Trophoblast cell (in vitro differentiated cells and primary cell): ENCODE results near the gene ACIN1.
"Not testable (repeated sequence)": the region's sequence is repeated elsewhere in the genome, so short reads cannot be mapped to it uniquely, and the experiment has no call there.

Experiments
- DNase-seq, 2 donors: peaks; one replicate each; pipeline ENCODE4 v3.0.0-alpha.2; 2016
- H2AFZ ChIP-seq: 2 replicates; pipeline ENCODE4 v1.6.1; 2013; ENCODE audit warnings: low read length, moderate library complexity, mild to moderate bottlenecking; ENCODE audit not compliant: insufficient read depth, poor library complexity
- H2AK5ac ChIP-seq: 2 replicates; pipeline ENCODE4 v1.6.1; 2013; ENCODE audit warnings: mild to moderate bottlenecking, low read length
- H2BK120ac ChIP-seq: 2 replicates; pipeline ENCODE4 v1.6.1; 2013; ENCODE audit warnings: low read length, mild to moderate bottlenecking, moderate library complexity; ENCODE audit not compliant: insufficient read depth, poor library complexity
- H2BK12ac ChIP-seq: 2 replicates; pipeline ENCODE4 v1.6.1; 2013; ENCODE audit warnings: mild to moderate bottlenecking, low read length, moderate library complexity
- H2BK5ac ChIP-seq: 2 replicates; pipeline ENCODE4 v1.6.1; 2013; ENCODE audit warnings: low read length, low read depth, moderate library complexity, mild to moderate bottlenecking; ENCODE audit not compliant: poor library complexity
- H3K14ac ChIP-seq: 2 replicates; pipeline ENCODE4 v1.6.1; 2013; ENCODE audit warnings: mild to moderate bottlenecking, low read length
- H3K18ac ChIP-seq: 2 replicates; pipeline ENCODE4 v1.6.1; 2013; ENCODE audit warnings: mild to moderate bottlenecking, low read length
- H3K23ac ChIP-seq: 2 replicates; pipeline ENCODE4 v1.6.1; 2013; ENCODE audit warnings: low read length
- H3K27ac ChIP-seq: 2 replicates; pipeline ENCODE4 v1.5.1; 2013; ENCODE audit warnings: low read depth, mild to moderate bottlenecking, inconsistent platforms, low read length, moderate library complexity
- H3K27me3 ChIP-seq: 2 replicates; pipeline ENCODE4 v1.6.1; 2013; ENCODE audit warnings: inconsistent platforms, mild to moderate bottlenecking, low read length, moderate library complexity; ENCODE audit not compliant: insufficient read depth
- H3K36me3 ChIP-seq, 2 experiments: 1 replicate in 1 of 2; 2 replicates in 1 of 2; pipeline ENCODE4 v1.6.1; 2013; ENCODE audit warnings: low read length in 2 of 2, mild to moderate bottlenecking in 2 of 2, moderate library complexity in 1 of 2; ENCODE audit not compliant: insufficient read depth in 2 of 2, control insufficient read depth in 1 of 2
- H3K4ac ChIP-seq: 2 replicates; pipeline ENCODE4 v1.6.1; 2013; ENCODE audit warnings: low read depth, mild to moderate bottlenecking, low read length, moderate library complexity
- H3K4me1 ChIP-seq, 2 experiments: 1 replicate in 1 of 2; 2 replicates in 1 of 2; pipeline ENCODE4 v1.6.1; 2013; ENCODE audit warnings: low read length in 2 of 2, mild to moderate bottlenecking in 2 of 2, moderate library complexity in 1 of 2; ENCODE audit not compliant: insufficient read depth in 2 of 2, control insufficient read depth in 1 of 2
- H3K4me2 ChIP-seq: 2 replicates; pipeline ENCODE4 v1.6.1; 2013; ENCODE audit warnings: inconsistent platforms, mild to moderate bottlenecking, low read length, moderate library complexity
- H3K4me3 ChIP-seq: 2 replicates; pipeline ENCODE4 v1.5.1; 2013; ENCODE audit warnings: mild to moderate bottlenecking, low read depth, low read length, inconsistent platforms
- H3K79me1 ChIP-seq: one replicate; pipeline ENCODE4 v1.6.1; 2013; ENCODE audit warnings: low read length
- H3K79me2 ChIP-seq: 2 replicates; pipeline ENCODE4 v1.6.1; 2013; ENCODE audit warnings: low read length, mild to moderate bottlenecking; ENCODE audit not compliant: control insufficient read depth, insufficient read depth, poor library complexity
- H3K9ac ChIP-seq: 2 replicates; pipeline ENCODE4 v1.6.1; 2013; ENCODE audit warnings: mild to moderate bottlenecking, low read length
- H3K9me3 ChIP-seq: 2 replicates; pipeline ENCODE4 v1.6.1; 2013; ENCODE audit warnings: low read depth, mild to moderate bottlenecking, control low read depth, inconsistent platforms, low read length; ENCODE audit not compliant: insufficient read depth
- H4K12ac ChIP-seq: 2 replicates; pipeline ENCODE4 v1.6.1; 2013; ENCODE audit warnings: low read depth, mild to moderate bottlenecking, low read length, moderate library complexity
- H4K8ac ChIP-seq: 2 replicates; pipeline ENCODE4 v1.6.1; 2013; ENCODE audit warnings: low read depth, mild to moderate bottlenecking, low read length, moderate library complexity
- H4K91ac ChIP-seq: one replicate; pipeline ENCODE4 v1.6.1; 2013; ENCODE audit warnings: low read depth, mild to moderate bottlenecking, low read length, moderate library complexity
- WGBS: extraction: QIAGEN DNeasy Blood & Tissue Kit; methylation state at CpG from one replicate; pipeline ENCODE4 v1.1.7; 2013; ENCODE audit warnings: missing lambda C conversion rate; ENCODE audit not compliant: insufficient read length, insufficient coverage; ENCODE audit errors: extremely low coverage; 5-methylcytosine and 5-hydroxymethylcytosine counted together

ACIN1 gene

GRCh38 chr14:23110579-23111365 lies 15.8 kb upstream of the ACIN1 start:
- Histone ChIP-seq H4K8ac (no peak overlapping the region), H2BK12ac (no peak overlapping the region), H3K23ac (no peak overlapping the region), H3K4ac (no peak overlapping the region), H3K4me1 (peaks cover 3 to 10% of the 10 kb centered on the region in 2 experiments), H3K36me3 (no peaks in the 10 kb centered on the region), H4K12ac (no peak overlapping the region), H2BK5ac (no peak overlapping the region), H4K91ac (no peak overlapping the region), H3K79me1 (no peaks in the 10 kb centered on the region), H3K4me2 (no peak overlapping the region), H3K18ac (no peak overlapping the region), H3K4me3 (no peak overlapping the region), H3K9me3 (peaks cover 1% of the 10 kb centered on the region), H2BK120ac (no peak overlapping the region), H3K14ac (no peak overlapping the region), H3K9ac (no peak overlapping the region), H2AK5ac (no peak overlapping the region), H2AFZ (no peak overlapping the region), H3K27me3 (no peaks in the 10 kb centered on the region), H3K27ac (no peak overlapping the region), H3K79me2 (no peaks in the 10 kb centered on the region)
- 100% methylated on average over 1 of the region's 5 CpGs for WGBS
- DNase-seq, result no peak

GRCh38 chr14:23109769-23110168 lies 14.8 kb upstream of the ACIN1 start:
- no peak overlapping the region for H3K4me3 ChIP-seq
- no CpG with 5 or more reads among the region's 1 CpG for WGBS
- H4K91ac ChIP-seq, result no peak overlapping the region
- no peaks in the 10 kb centered on the region for H3K79me1 ChIP-seq
- no peak overlapping the region for H3K18ac ChIP-seq
- H3K36me3 ChIP-seq, result no peaks in the 10 kb centered on the region
- no peak overlapping the region for H2AFZ ChIP-seq
- H2BK120ac ChIP-seq, result no peak overlapping the region
- H3K14ac ChIP-seq, result no peak overlapping the region
- H4K8ac ChIP-seq, result no peak overlapping the region
- H3K27me3 ChIP-seq, result no peaks in the 10 kb centered on the region
- H3K79me2 ChIP-seq, result no peaks in the 10 kb centered on the region
- no peak overlapping the region for H4K12ac ChIP-seq
- no peak overlapping the region for H3K23ac ChIP-seq
- H2BK12ac ChIP-seq, result no peak overlapping the region
- H3K27ac ChIP-seq, result no peak overlapping the region
- peaks cover 0 to 7% of the 10 kb centered on the region in 2 experiments for H3K4me1 ChIP-seq
- DNase-seq, result no peak
- H2BK5ac ChIP-seq, result no peak overlapping the region
- H3K4ac ChIP-seq, result no peak overlapping the region
- no peak overlapping the region for H2AK5ac ChIP-seq
- H3K9me3 ChIP-seq, result peaks cover 1% of the 10 kb centered on the region
- no peak overlapping the region for H3K9ac ChIP-seq
- no peak overlapping the region for H3K4me2 ChIP-seq

GRCh38 chr14:23108169-23108568 lies 13.2 kb upstream of the ACIN1 start:
- not testable (repeated sequence) for H3K18ac ChIP-seq, H3K4ac ChIP-seq, H3K27ac ChIP-seq, H3K9ac ChIP-seq, H3K79me2 ChIP-seq, H3K14ac ChIP-seq, H2BK12ac ChIP-seq, DNase-seq, H3K79me1 ChIP-seq, H3K9me3 ChIP-seq, H3K36me3 ChIP-seq, H3K4me2 ChIP-seq, H2BK120ac ChIP-seq, H2AFZ ChIP-seq, H3K4me1 ChIP-seq, H4K12ac ChIP-seq, H4K8ac ChIP-seq, H2AK5ac ChIP-seq, H3K4me3 ChIP-seq, H4K91ac ChIP-seq, H3K23ac ChIP-seq, H2BK5ac ChIP-seq, H3K27me3 ChIP-seq
- WGBS, result no CpG with 5 or more reads among the region's 24 CpGs

- not testable (repeated sequence) for H3K23ac ChIP-seq, H3K79me1 ChIP-seq, H3K4me3 ChIP-seq, H2BK12ac ChIP-seq, H3K4ac ChIP-seq, DNase-seq, H3K27ac ChIP-seq, H2AFZ ChIP-seq, H3K14ac ChIP-seq, H2AK5ac ChIP-seq, H2BK120ac ChIP-seq, H3K9ac ChIP-seq, H3K18ac ChIP-seq, H4K91ac ChIP-seq, H3K79me2 ChIP-seq, H4K8ac ChIP-seq, H4K12ac ChIP-seq, H2BK5ac ChIP-seq, H3K36me3 ChIP-seq, H3K4me2 ChIP-seq, H3K9me3 ChIP-seq, H3K27me3 ChIP-seq, H3K4me1 ChIP-seq
- no CpG with 5 or more reads among the region's 5 CpGs for WGBS
These were observed 12.7 kb upstream of the ACIN1 start for GRCh38 chr14:23107620-23108019.
